Measurements from ENCODE around the gene SRD5A1.

The SRD5A1 gene

DNA sequence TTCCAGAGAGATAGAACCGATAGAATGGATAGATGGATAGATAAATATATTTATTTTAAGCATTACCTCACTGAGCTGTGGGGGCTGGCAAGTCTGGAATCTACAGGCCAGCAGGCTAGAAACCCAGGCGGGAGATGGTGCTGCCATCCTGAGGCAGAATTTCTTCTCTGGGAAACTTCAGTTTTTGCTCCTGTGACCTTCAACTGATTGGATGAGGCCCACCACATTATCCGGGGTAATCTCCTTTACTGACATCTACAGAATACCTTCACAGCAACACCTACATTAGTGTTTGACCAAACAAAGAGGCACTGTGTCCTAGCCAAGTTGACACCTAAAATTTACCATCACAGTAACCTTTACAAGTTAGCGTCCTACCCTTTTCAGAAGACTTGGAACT lies 50.8 kb downstream of the SRD5A1 start:
- no peak for DNase-seq (ENCODE audit: low read depth)

DNA sequence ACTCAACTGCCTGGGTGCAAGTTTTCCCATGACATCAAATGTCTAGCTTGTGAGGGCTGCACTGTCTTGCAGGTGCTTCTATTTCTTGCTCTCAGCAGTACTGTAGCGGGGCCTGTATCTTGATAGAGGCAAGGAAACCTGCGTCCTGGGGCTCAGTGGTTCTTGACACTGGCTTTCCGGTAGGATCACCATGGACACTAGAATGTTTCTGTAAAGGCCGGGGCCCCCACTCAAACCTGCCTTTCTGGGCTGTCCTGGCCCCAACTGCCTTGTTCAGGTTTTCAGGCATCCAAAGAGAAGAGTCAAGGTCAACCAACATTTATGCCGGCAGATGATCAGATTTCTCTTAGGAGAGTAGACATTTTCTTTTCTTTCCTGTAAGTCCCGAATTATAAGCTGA lies 53.3 kb downstream of the SRD5A1 start:
- no peak for DNase-seq (ENCODE audit: low read depth)

DNA sequence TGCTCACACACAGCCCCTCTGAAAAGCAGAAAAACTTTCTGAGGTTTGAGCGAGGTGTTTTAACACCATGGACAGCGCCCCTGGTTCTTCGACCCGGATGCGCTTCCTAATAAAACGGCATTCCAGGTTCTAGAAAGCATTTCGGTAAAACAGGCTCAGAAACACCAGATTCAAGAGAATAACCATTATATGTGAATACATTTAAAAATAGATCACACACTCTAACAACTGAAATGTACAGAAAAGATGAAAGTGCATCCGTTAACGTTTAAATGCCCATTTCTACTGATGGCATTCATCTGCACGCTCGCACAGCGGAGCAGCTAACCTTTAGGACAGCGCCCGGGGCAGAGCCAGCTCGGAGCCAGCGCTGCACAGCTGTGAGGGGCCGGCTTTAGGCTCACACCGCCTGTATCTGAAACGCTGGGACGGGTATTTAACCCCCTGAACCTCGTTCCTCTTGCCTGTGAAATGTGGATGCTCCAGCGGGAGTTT lies 53.7 kb downstream of the SRD5A1 start:
- DNase-seq (ENCODE audit: low read depth) = peak; percentile 63

DNA sequence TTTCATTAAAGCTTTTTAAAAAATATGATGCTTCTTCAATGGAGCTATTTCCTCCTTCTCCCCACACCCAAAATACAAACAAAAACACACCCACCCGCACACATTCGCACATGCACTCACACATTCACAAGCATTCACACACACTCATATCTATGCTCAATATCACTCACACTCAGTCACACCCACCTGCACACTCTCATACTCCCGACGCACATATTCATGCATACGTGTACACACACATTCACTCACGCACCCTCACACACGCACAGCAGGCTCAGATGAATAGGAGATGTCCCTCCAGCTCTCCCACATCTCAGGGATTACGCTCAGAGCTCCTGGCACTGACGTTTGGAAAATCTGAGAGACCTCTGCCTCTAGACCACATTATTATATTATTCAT lies 54.3 kb downstream of the SRD5A1 start:
- no peak for DNase-seq (ENCODE audit: low read depth)

DNA sequence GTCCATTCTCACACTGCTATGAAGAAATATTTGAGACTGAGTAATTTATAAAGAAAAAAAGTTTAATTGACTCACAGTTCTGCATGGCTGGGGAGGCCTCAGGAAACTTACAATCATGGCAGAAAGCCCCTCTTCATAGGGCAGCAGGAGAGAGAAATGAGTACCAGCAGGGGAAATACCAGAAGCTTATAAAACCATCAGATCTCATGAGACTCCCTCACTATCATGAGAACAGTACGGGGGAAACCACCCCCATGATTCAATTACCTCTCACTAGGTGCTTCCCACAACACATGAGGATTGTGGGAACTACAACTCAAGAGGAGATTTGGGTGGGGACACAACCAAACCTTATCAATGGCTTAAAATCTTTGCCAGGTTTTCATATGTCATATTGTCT lies 59.7 kb downstream of the SRD5A1 start:
- no peak for DNase-seq (ENCODE audit: low read depth)

DNA sequence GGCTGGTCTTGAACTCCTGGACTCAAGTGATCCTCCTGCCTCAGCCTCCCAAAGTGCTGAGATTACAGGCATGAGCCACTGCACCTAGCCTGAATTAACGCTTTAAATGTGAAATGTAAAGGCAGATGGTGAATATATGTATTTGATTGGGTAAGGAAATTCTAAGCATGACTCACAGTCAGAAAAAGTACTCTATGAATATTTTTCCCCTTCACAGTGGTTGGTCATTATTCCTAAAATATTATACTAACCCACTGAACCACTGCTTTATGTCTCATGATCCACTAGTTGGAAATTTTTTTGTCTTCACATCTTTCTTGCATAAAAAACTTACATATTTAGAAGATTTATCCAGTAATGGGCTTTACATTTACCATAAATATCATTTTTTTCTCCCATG lies 65.5 kb downstream of the SRD5A1 start:
- no peak for DNase-seq (ENCODE audit: low read depth)

DNA sequence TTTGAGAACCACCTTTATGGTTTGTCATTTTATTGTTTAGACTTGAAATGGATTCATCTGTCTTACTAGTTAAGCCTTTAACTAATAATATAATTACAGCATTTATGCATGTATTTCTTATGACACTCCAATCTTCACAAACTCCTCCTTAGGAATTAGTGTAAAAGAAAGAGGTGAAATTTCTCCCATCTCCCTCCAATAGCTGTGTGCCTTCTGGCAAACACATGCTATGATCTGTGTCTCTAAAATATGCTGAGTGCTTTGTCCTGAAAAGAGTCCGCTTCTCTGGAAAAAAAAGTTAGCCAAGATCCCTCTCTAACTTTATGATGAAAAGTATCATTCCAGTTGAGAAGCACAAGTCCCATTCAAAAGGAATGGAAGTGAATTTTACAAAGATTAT lies 66.1 kb downstream of the SRD5A1 start:
- DNase-seq (ENCODE audit: low read depth) = no peak

DNA sequence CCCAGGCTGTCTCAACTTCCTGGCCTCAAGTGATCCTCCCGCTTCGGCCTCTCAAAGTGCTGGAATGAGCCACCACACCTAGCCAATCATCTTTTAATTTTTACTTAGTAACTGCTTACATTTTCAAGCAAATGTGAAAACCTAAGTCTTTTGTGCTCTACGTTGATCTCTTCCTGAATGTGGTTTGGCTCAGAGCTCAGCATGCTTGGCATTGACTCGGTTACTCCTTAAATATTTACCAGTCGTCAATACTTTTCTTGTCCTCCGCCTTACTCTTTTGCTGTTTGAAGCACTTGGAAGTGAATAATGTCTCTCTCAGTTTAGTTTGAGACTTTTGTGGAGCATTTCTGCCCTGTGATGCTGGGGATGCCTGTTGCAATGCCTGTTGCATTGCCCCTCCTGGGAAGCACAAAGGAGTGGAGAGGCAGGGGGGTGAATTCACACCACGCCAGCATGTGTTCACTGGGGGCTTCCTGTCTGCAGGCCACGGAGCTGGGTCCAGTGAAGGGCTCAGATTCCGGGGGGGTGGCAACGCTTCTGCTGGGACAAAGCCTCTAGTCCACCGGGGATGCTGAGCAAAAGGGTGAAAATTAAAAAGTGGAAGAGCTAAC lies 66.9 kb downstream of the SRD5A1 start:
- DNase-seq (ENCODE audit: low read depth) = no peak

DNA sequence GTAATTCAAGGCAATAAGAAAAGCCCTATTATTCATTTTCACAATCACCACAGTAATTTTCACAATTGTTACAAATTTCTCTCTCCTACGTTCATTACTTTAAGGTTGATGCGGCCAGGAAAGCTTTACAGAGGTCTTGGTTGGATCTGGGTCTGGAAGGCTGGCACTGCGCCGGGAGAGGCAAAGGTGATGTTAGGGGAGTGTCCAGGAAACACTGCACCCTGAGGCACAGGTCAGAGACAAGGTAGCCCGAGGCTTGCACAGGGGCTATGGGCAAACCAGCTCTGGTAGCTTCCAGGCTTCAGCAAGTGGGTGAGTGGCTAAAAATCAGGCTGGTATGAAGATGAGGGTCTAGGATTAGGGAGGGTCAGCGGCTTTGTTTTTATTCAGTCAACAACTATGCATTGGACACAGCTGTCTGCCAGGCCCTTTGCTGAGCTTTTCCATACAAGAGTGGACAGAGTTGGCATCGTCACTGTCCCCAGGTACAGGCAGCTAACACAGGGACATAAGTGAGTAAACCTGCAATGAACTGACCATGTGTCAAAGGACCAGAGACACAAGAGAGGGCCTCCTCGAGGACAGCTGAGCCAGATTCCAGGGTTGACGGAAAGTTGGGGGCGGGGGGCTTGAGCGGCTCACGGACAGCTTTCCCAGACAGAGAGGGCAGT lies 67.6 kb downstream of the SRD5A1 start:
- DNase-seq (ENCODE audit: low read depth) = no peak

DNA sequence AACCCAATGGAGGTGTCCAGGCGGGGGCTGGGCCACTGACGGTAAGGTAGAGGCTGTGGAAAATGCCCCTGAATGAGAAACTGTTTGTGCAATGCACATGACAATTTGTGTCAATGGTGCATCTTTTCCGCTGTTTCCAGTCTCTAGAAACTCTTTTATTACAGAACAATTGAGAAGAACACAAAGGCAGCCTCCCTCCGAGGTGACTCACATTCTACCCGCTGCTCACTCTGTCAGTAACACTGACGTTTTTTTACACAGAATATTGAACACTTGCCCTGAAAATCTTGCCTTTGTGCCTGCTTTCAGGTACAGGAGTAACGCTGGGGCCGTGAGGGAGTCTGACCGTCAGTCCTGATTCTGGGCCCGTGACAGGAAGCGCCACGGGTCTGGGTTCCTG lies 68.3 kb downstream of the SRD5A1 start:
- no peak for DNase-seq (ENCODE audit: low read depth)

DNA sequence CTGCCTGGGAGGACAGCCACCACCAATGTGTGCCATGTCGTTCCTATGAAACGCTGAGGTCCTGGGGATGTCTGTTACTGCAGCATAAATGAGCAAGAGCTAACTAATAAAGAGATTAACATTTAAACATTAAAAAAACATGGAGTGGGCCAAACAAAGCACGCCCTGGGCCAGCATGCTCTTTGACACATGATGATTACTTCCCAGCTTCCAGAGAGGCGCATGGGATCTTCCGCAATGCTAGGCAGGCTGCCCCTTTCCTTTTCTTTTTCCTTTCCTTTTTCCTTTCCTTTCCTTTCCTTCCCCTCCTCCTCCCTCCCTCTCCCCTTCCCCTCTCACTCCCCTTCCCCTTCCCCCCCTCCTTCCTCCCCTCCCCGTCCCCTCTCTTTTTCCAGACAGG lies 69.4 kb downstream of the SRD5A1 start:
- no peak for DNase-seq (ENCODE audit: low read depth)

DNA sequence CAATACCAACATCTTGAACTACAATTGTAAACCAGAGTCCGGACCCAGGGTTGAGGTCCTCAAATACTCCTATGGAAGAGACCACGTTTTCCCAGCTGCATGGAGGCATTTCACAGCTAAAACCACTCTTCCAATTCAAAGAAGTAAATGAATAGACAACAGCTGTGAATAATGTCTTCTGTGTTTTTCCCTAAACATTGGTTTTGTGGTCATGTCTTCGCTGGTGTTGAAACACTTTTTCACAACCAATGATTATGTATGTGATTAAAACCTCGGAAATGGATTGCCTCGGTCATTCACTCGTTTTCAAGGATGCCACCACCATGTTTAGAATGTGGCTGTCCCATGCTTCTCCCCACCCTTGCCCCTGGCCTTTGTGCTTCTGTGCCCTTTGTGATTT lies 70.6 kb downstream of the SRD5A1 start:
- DNase-seq (ENCODE audit: low read depth) = peak; percentile 54

DNA sequence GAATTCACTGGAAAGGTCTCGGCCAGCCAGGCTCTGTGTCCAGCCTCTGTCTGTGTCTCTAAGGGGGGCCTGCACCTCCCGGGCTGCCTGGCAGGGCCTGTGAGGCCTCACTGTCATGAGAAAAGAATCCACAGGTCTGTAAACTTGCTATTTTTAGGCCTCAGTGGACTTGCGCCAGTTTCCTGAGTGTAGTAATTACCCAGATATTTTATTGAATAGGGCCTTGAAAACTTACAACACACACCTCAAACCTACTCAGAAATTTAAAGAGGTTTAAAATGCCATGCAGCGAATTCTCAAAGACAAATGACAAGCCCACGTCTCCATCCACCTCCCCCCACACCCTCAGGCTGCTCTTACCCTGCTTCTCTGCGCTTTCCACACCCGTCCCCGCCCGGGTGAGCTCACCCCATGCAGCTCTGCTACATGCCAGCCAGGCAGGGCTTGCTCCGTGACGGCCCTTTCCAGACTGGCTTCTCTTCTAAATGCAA lies 71.2 kb downstream of the SRD5A1 start:
- DNase-seq (ENCODE audit: low read depth) = peak; percentile 96

DNA sequence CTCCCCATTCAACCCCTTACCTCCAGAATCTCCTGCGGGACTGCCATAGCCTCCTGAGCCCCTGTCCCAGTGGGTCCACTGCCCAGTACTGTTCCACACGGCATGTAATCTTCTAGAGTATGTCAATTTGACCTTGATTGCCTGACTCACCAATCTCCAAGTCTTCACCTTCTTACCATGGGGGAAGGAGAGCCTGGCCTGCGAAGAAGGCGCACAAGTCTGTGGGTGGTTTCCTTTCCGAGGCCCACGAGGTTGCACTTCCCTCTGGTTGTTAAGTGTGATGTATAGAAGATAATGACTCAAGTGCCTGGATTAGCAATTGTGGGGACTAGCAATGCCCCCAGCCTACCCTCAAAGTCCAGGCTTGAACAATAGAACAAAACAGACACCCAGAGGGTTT lies 71.8 kb downstream of the SRD5A1 start:
- no peak for DNase-seq (ENCODE audit: low read depth)

DNA sequence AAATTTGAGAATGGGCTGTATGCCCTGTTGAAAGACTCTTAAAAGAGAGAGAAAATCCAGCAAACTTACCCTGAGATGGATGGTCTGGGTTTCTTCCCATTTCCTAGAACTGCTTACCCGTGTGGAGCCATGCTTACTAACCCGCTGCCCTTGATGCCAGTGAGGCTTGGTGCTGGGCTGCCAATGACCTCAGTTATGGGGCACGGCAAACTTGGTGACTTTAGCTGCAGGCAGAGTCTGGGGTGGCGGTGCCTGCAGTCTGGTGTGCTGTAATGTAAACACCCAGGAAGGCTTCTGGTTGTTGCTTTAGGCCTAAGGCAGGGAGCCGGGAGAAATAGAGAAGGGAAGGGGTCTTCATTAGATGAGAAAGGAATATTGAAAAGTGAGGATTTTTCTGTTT lies 72.7 kb downstream of the SRD5A1 start:
- DNase-seq (ENCODE audit: low read depth) = no peak

DNA sequence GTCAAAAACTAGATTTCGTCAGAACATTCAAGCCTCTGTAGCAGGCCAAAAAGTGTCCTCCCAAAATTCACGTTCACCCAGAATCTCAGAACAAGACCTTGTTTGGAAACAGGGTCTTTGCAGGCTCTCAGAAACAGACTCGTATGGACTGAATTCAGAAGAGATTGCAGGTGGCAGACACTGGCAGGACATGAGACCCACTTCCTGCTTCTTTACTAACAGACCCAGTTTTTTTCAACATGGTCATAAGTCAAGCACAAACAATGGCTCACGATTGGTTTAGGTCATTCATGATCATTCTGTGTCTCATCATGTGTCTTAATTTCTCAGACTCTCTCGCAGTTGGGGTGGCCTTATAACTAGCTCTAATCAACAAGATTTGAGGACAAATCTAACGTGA lies 74.6 kb downstream of the SRD5A1 start:
- no peak for DNase-seq (ENCODE audit: low read depth)

DNA sequence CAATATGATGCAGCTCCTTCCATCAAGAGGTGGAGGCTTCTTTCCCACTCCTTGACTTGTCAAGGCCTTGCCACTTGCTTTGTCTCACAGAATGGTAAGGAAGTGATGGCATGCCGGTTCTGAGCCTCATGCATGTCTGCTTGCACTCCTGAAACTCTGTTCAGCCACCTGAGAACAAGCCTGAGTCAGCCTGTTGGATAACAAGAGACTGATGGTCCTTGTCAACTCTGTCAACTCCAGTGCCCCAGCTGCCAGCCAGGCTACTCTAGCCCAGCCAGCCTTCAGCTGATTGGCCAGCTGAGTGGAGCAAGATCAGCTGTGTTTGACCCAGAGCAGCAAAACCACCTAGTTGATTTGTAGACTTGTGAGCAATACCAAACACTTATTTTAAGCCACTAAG lies 75.6 kb downstream of the SRD5A1 start:
- DNase-seq (ENCODE audit: low read depth) = no peak

DNA sequence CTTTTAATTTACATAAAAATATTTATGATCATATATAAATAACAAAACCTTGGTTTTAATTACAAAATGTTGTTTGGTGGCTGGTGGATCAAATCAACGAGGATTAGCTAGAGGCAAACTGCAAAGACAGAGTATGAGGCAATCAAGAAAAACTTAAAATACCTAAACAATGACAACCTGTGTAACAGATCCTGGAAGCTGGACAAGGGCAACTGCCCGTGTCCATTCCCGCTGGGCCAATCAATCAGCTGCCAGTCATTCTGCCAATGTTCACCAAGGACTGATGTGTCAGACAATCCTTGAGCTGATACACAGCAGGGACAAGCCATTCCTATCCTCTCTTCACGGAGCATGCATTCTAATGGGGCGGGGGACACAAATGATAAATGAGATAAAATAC lies 76.8 kb downstream of the SRD5A1 start:
- DNase-seq (ENCODE audit: low read depth) = no peak

DNA sequence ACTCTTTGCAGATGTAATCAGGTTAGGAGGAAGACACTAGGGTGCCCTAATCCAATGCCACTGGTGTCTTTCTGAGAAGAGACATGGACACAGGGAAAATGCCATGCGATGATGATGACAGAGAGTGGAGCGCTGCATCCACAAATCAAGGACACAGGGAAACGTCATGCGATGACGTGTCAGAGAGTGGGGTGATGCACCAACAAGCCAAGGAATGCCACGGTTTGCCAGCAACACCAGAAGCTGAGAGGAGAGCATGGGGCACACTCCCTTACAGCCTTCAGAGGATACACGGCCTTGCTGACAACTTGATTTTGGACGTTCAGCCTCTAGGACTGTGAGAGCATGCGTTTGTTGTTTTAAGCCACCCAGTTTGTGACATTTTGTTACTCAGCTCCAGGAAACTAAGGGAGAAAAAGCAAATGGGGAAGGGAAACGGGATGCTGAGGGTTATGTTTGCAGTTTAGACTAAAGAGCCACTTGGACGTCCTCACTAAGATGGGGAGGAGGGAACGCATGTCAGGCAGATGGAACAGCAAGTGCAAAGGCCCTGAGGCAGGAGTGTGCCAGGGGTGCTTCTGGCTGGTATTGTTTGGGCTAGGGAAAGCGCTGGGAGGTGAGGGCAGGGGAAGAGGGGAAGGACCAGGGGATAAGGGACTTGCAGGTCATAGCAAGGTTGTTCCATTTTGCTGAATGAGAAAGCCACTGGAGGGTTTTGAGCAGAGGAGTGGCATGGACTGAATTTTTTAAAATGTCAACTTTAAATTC lies 77.5 kb downstream of the SRD5A1 start:
- DNase-seq (ENCODE audit: low read depth) = no peak

DNA sequence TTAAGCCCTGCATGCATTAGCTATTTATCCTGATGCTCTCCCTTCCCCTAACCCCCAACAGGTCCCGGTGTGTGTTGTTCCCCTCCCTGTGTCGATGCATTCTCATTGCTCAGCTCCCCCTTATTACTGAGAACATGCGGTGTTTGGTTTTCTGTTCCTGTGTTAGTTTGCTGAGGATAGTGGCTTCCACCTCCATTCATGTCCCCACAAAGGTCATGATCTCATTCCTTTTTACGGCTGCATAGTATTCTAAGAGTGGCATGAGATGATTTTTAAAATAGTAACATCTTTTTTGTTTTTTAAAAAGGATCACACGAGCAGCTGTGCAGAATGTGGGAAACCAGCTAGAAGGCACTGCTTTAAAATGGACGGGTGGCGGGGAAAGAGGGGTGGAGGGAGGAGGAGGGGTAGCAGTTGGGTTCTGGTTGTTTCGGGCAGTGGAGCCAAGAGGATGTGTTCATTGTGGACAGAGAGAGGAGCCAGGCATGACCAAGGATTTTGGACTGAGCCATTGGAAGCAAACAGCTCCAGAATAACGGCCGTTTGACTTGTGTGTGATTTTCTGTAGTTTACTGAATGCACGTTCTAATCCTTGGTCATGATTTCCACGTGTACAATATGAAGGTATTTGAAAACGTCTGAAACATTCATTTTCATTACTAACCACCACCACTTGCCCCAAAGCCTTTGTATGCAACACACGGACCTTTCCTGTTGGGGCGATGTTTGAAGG lies 78.3 kb downstream of the SRD5A1 start:
- DNase-seq (ENCODE audit: low read depth) = no peak

DNA sequence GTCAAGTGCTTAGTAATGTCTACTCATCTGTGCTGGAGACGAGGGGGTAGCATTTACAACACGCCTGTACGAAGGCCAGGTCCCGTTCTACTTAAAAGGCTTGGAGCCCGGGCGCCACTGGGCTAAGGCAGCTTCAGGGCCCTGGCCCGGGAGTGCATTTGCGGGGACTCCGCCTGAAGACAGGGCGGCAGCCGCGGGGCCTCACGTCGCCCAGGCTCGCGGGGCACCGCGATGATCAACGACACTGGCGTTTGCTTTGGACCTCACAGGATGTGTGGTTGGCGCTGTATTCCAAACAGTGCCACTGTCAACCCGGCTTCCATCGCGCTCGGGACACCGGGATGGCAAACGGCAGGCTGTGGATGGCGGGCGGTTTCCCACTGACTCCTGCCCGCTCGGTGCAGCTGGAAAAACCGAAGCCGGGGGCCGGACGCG lies 78.9 kb downstream of the SRD5A1 start:
- peak; percentile 69 for DNase-seq (ENCODE audit: low read depth)

DNA sequence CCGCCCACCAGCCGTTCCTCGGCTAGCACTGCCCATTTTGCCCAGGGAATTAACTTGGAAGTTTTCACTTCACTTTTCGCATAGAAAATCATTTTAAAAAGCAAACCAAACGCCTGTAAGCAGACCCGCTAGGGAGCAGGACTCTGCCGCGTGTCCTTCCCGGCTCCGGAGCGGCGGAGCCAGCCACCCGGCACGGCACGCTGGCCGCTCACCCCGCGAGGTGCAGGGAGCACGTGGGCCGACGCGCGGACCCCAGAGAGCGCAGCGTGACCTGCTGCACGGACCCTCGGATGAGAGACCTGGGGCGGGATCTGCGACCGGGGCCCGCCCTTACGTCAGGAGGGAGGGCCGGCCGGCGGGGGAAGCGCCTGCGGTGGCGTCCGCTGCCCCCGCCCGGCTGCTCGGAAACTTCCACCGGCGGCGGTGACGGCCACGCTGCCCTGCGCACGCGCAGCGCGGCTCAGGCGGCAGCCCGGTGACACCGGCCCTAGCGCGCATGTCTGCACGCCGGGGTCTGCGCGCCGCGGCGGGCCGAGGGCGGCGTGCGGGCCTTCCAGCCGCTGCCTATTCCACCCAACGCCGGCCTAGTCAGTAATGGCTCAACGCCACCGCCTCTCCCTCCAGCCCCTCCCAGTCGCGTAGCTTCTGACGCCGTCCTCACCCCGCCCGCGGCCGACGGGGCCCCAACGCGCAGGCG lies 79.5 kb downstream of the SRD5A1 start:
- DNase-seq (ENCODE audit: low read depth) = peak; percentile 96

All from EH (cell line).